Fibroblast of peridontal ligament (primary cell): Measurements from ENCODE around the gene ANGPTL4.
"Not testable (repeated sequence)": the region's sequence is repeated elsewhere in the genome, so short reads cannot be mapped to it uniquely, and the experiment has no call there.

Experiments
- DNase-seq: peaks from one replicate; pipeline ENCODE4 v3.0.0-alpha.2; 2010; ENCODE audit errors: extremely low read depth

The ANGPTL4 gene

GRCh38 chr19:8363803-8364771 is at the start of gene ANGPTL4:
TSS of gene ANGPTL4 (plus strand) at chr19:8364155. CDS start at chr19:8364322, 167 bp downstream.
- DNase-seq, result peak; percentile 68

GRCh38 chr19:8314981-8315640 is 48.8 kb upstream of the ANGPTL4 start:
- DNase-seq, result not testable (repeated sequence)

- no peak for DNase-seq
Observed at GRCh38 chr19:8316351-8317125, 47.4 kb upstream of the ANGPTL4 start.

GRCh38 chr19:8318835-8319234 is 45.1 kb upstream of the ANGPTL4 start:
- peak; percentile 32 for DNase-seq

- DNase-seq, result no peak
Observed at GRCh38 chr19:8319807-8320520, 44.0 kb upstream of the ANGPTL4 start.

GRCh38 chr19:8320564-8321066 is 43.3 kb upstream of the ANGPTL4 start:
- DNase-seq, result no peak

- DNase-seq, result peak; percentile 96
Observed at GRCh38 chr19:8321067-8321985, 42.6 kb upstream of the ANGPTL4 start, which contains the start of the genes NDUFA7 and RPS28. TSS of gene NDUFA7 (minus strand) at chr19:8321375. CDS start at chr19:8321358, 17 bp downstream. TSS of gene RPS28 (plus strand) at chr19:8321496. CDS start at chr19:8321531, 35 bp downstream.

GRCh38 chr19:8321986-8322637 is 41.8 kb upstream of the ANGPTL4 start:
- DNase-seq, result peak; percentile 16

GRCh38 chr19:8322638-8322997 is 41.3 kb upstream of the ANGPTL4 start:
- no peak for DNase-seq

GRCh38 chr19:8323781-8324185 is 40.2 kb upstream of the ANGPTL4 start:
- DNase-seq, result no peak

GRCh38 chr19:8324186-8325050 is 39.5 kb upstream of the ANGPTL4 start:
- DNase-seq, result no peak

GRCh38 chr19:8325454-8325853 is 38.5 kb upstream of the ANGPTL4 start:
- DNase-seq, result no peak

- no peak for DNase-seq
Observed at GRCh38 chr19:8329996-8330395, 34.0 kb upstream of the ANGPTL4 start.

- DNase-seq, result no peak
Observed at GRCh38 chr19:8331263-8331845, 32.6 kb upstream of the ANGPTL4 start.

GRCh38 chr19:8332976-8333766 is 30.8 kb upstream of the ANGPTL4 start:
- DNase-seq, result no peak

- no peak for DNase-seq
Observed at GRCh38 chr19:8333767-8334457, 30.0 kb upstream of the ANGPTL4 start.
